Sigmoid colon (tissue), 7 donors: ENCODE results near the gene INPP5F. TPM values are rescaled to one million over a fixed set of nuclear protein-coding genes. Genes with fewer than 3 reads are reported as not detected.

Experiments used
- DNase-seq: peaks from one replicate; pipeline ENCODE4 v3.0.0-alpha.2; 2019
- H3K27ac ChIP-seq, 4 donors: fragments of 200-600 bp; sonication (generic); one replicate each; pipeline ENCODE4 v1.5.1; 2016 to 2019; ENCODE audit warnings: mild to moderate bottlenecking in 1 of 4
- H3K27me3 ChIP-seq, 3 donors: fragments of 200-600 bp; sonication (generic); one replicate each; pipeline ENCODE4 v1.5.1; 2019; ENCODE audit warnings: mild to moderate bottlenecking in 1 of 3
- H3K36me3 ChIP-seq, 4 donors: fragments of 200-600 bp; sonication (generic); one replicate each; pipeline ENCODE4 v1.5.1; 2016 to 2019
- H3K4me1 ChIP-seq, 4 donors: fragments of 200-600 bp; sonication (generic); one replicate each; pipeline ENCODE4 v1.5.1; 2017 to 2019
- H3K4me3 ChIP-seq, 4 donors: fragments of 200-600 bp; sonication (generic); one replicate each; pipeline ENCODE4 v1.5.1; 2017 to 2019; ENCODE audit warnings: mild to moderate bottlenecking in 2 of 4, moderate library complexity in 1 of 4
- H3K9me3 ChIP-seq, 4 donors: fragments of 200-600 bp in 3 of 4; sonication (generic) in 3 of 4; one replicate each; pipeline versions ENCODE4 v1.5.1 to v1.6.1; 2013 to 2019
- CTCF ChIP-seq, 4 experiments: fragments of 450-650 bp in 3 of 4; fragments of 200-600 bp in 1 of 4; IDR thresholded peaks; one replicate each; pipeline ENCODE4 v1.5.1; 2016 to 2019; ENCODE audit warnings: antibody characterized with exemption in 4 of 4, mild to moderate bottlenecking in 3 of 4, moderate library complexity in 2 of 4
- EP300 ChIP-seq, 4 donors: sonication (generic); formaldehyde crosslinking; IDR thresholded peaks; one replicate each; pipeline ENCODE4 v1.6.1; 2017; ENCODE audit warnings: antibody characterized with exemption in 4 of 4
- POLR2A ChIP-seq, 2 donors: fragments of 450-650 bp; IDR thresholded peaks; one replicate each; pipeline ENCODE4 v1.6.1; 2016; ENCODE audit warnings: antibody characterized with exemption in 2 of 2, mild to moderate bottlenecking in 2 of 2, moderate library complexity in 2 of 2
- POLR2AphosphoS5 ChIP-seq, 4 donors: sonication (generic); formaldehyde crosslinking; IDR thresholded peaks; one replicate each; pipeline ENCODE4 v1.6.1; 2017; ENCODE audit warnings: antibody characterized with exemption in 4 of 4
- WGBS, 2 donors: extraction: QIAGEN DNeasy Blood & Tissue Kit; methylation state at CpG; one replicate each; pipeline ENCODE4 v1.1.7; 2013; 5-methylcytosine and 5-hydroxymethylcytosine counted together
- intact Hi-C: fragments of 100-400 bp; cut with DNase I; formaldehyde crosslinking; loops from one replicate; pipeline ENCODE4 v1.15.1; 2023
- polyA plus RNA-seq, 3 donors: library from polyadenylated mRNA; stranded (reverse); fragments of 200-250 nt; gene quantifications; one replicate each; pipeline ENCODE4 v1.2.3, GENCODE V29; 2013
- small RNA-seq, 3 donors: library from RNA; depleted of rRNA; stranded (forward); fragments of <200 nt; gene quantifications; one replicate each; pipeline ENCODE3, GENCODE V24; 2016
- total RNA-seq, 4 donors: library from RNA; depleted of rRNA; stranded (reverse); fragments of >200 nt; gene quantifications; one replicate each; pipeline ENCODE4 v1.1.0, GENCODE V29; 2016
- donor health status: healthy with polysubstance abuse.
- donor health status: Bipolar disorder and iron deficiency.
- donor health status: healthy.

Gene INPP5F
- total and polyA plus RNA-seq, 7 donors: 4.4 to 22.2 (median 16.0) TPM

GRCh38 chr10:119871881-119872609 is 146.2 kb downstream of the INPP5F start:
- peak overlapping the region; percentile 88 to 95 (median 94) for H3K27ac ChIP-seq
- H3K27me3 ChIP-seq: no peaks in the 10 kb centered on the region
- H3K4me1 ChIP-seq: peaks cover 0 to 46% (median 29%) of the 10 kb centered on the region in 4 donors
- DNase-seq: peak; percentile 72
- TF ChIP-seq CTCF (IDR thresholded peaks at IDR 0.05) (no peak), POLR2AphosphoS5 (IDR thresholded peaks at IDR 0.05) (peak in 2 of 4 donors; percentile 23 to 24)
- H3K4me3 ChIP-seq: peak overlapping the region; percentile 68 to 94 (median 90)
- intact Hi-C loops: no loop called here
- no peaks in the 10 kb centered on the region for H3K9me3 ChIP-seq
- H3K36me3 ChIP-seq: no peaks in the 10 kb centered on the region
- WGBS, 2 donors: 0% methylated on average over 56 of the region's 56 CpGs

GRCh38 chr10:119872610-119872859 is 146.7 kb downstream of the INPP5F start, which contains the start of gene MCMBP:
MCMBP (minus strand) TSS chr10:119872843; CDS start chr10:119872584, 259 bp downstream.
- 0% methylated on average over 42 of the region's 42 CpGs for WGBS, 2 donors
- H3K4me3 ChIP-seq: peak within 1 kb of the TSS; percentile 68 to 94 (median 90)
- peaks cover 0 to 44% (median 29%) of the 10 kb centered on the region in 4 donors for H3K4me1 ChIP-seq
- no peak for TF ChIP-seq CTCF (IDR thresholded peaks at IDR 0.05)
- TF ChIP-seq POLR2AphosphoS5 (IDR thresholded peaks at IDR 0.05): peak in 1 of 4 donors; percentile 77
- no peaks in the 10 kb centered on the region for H3K27me3 ChIP-seq
- DNase-seq: no peak
- intact Hi-C loops: no loop called here
- H3K9me3 ChIP-seq: no peaks in the 10 kb centered on the region
- H3K27ac ChIP-seq: peak within 1 kb of the TSS; percentile 88 to 95 (median 94)
- H3K36me3 ChIP-seq: no peaks in the 10 kb centered on the region

- 0% methylated on average over 75 of the region's 75 CpGs for whole genome bisulfite sequencing, 2 donors
- TF ChIP-seq POLR2A (IDR thresholded peaks at IDR 0.05) (peak; percentile 36 to 40), POLR2AphosphoS5 (IDR thresholded peaks at IDR 0.05) (peak; percentile 64 to 88 (median 79)), CTCF (IDR thresholded peaks at IDR 0.05) (no peak), EP300 (IDR thresholded peaks at IDR 0.05) (no peak)
Observed at GRCh38 chr10:119872860-119873681, 147.2 kb downstream of the INPP5F start.

GRCh38 chr10:119878524-119878923 is 152.7 kb downstream of the INPP5F start:
- Histone ChIP-seq H3K27me3 (no peaks in the 10 kb centered on the region), H3K9me3 (no peaks in the 10 kb centered on the region), H3K4me3 (no peak overlapping the region), H3K27ac (no peak overlapping the region), H3K4me1 (peaks cover 0 to 7% (median 5%) of the 10 kb centered on the region in 4 donors), H3K36me3 (no peaks in the 10 kb centered on the region)
- intact Hi-C loops: no loop called here
- DNase-seq: no peak
- TF ChIP-seq POLR2A (IDR thresholded peaks at IDR 0.05): no peak
- no peak for TF ChIP-seq CTCF (IDR thresholded peaks at IDR 0.05)
- TF ChIP-seq EP300 (IDR thresholded peaks at IDR 0.05): no peak
- TF ChIP-seq POLR2AphosphoS5 (IDR thresholded peaks at IDR 0.05): no peak
- 75 to 77% methylated on average over 2 of the region's 2 CpGs for WGBS, 2 donors

More at GRCh38 chr10:119872860-119873681, 147.2 kb downstream of the INPP5F start:
- intact Hi-C loops: loop anchor here (1.0 kb wide), 1 partner anchor 19 kb away; the partner anchor contains the start of gene SEC23IP
- H3K27me3 ChIP-seq: no peaks in the 10 kb centered on the region
- no peaks in the 10 kb centered on the region for H3K9me3 ChIP-seq
- H3K36me3 ChIP-seq: no peaks in the 10 kb centered on the region
- H3K27ac ChIP-seq: peak overlapping the region; percentile 88 to 95 (median 94)
- peaks cover 0 to 38% (median 27%) of the 10 kb centered on the region in 4 donors for H3K4me1 ChIP-seq
- peak overlapping the region; percentile 68 to 94 (median 90) for H3K4me3 ChIP-seq
- DNase-seq: peak; percentile 92

Small RNA genes lying within 50 kb of the gene (small RNA-seq; reads per million reads assigned to genes)
- 0 reads per million in 3 donors for gene RN7SL846P

Other genes with a start within 250 kb of the INPP5F start
- 100 to 1,000 TPM; 125 to 192 (median 167) TPM for gene RGS10, start 183.3 kb upstream of the INPP5F start, total RNA-seq
- gene RGS10, start 183.3 kb upstream of the INPP5F start, polyA plus RNA-seq: 100 to 1,000 TPM in 1 of 3 donors, 10 to 100 TPM in 2; 54.1 to 106 (median 64.3) TPM
- gene TIAL1, start 129.1 kb upstream of the INPP5F start, total RNA-seq: 100 to 1,000 TPM in 1 of 4 donors, 10 to 100 TPM in 3; 68.3 to 132 (median 90.0) TPM
- 10 to 100 TPM; 29.4 to 47.8 (median 30.1) TPM for gene TIAL1, start 129.1 kb upstream of the INPP5F start, polyA plus RNA-seq
- 10 to 100 TPM; 32.9 to 62.4 (median 43.9) TPM for gene BAG3, start 74.7 kb upstream of the INPP5F start, total RNA-seq
- 10 to 100 TPM; 10.8 to 22.5 (median 16.9) TPM for gene BAG3, start 74.7 kb upstream of the INPP5F start, polyA plus RNA-seq
- 10 to 100 TPM; 36.8 to 64.9 (median 63.9) TPM for gene MCMBP, start 146.8 kb downstream of the INPP5F start, total RNA-seq
- 10 to 100 TPM; 20.4 to 29.3 (median 25.4) TPM for gene MCMBP, start 146.8 kb downstream of the INPP5F start, polyA plus RNA-seq
- gene SEC23IP, start 166.7 kb downstream of the INPP5F start, total RNA-seq: 10 to 100 TPM; 17.5 to 31.4 (median 19.1) TPM
- 10 to 100 TPM in 2 of 3 donors, 1 to 10 TPM in 1; 8.3 to 28.8 (median 13.4) TPM for gene SEC23IP, start 166.7 kb downstream of the INPP5F start, polyA plus RNA-seq